Stimulated activated naive CD4-positive, alpha-beta T cell (primary cell): ENCODE measurements around the gene GMEB2.
A peak's percentile ranks its signal among the peaks of the same experiment; 100 is the strongest.
"Not testable (repeated sequence)": the region's sequence is repeated elsewhere in the genome, so short reads cannot be mapped to it uniquely, and the experiment has no call there.

Source experiments
- DNase-seq, 6 experiments: peaks; one replicate each; lab custom pipeline; 2025; lab: John Stamatoyannopoulos, UW

Gene GMEB2

DNA sequence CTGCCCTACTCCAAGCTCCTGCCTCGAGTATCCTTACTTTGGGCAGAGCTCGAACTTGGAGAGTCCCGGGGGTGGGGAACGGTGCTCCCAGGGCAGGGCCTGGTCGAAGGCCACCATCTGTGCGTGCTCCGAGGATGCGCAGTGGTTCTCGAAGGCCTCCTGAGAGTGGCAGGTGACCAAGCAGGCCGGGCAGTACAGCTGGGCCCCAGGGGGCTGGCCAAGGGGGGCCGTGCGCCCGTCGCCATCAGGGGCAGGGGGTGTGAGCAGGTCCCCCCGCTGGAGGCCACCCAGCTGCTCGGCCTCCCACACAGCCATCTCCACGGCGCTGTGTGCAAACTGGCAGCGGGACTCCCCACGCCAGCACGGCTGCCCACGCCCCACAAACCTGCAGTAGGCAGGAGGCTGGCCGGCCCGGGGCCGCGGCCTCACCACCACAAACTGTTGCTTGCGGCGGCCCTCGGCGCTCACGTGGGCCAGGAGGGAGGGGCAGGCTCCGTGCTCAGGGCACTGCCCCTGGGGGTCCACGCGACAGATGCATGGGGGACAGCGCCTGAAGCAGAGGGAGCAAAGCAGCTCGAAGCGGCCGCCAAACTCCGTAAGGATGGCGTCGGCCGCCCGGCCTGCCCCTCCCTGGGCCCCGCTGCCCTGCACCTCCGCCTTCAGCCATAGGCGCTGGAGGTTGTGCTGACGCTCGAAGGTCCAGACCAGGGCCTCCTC lies 54.7 kb downstream of the GMEB2 start:
- DNase-seq: no peak

DNA sequence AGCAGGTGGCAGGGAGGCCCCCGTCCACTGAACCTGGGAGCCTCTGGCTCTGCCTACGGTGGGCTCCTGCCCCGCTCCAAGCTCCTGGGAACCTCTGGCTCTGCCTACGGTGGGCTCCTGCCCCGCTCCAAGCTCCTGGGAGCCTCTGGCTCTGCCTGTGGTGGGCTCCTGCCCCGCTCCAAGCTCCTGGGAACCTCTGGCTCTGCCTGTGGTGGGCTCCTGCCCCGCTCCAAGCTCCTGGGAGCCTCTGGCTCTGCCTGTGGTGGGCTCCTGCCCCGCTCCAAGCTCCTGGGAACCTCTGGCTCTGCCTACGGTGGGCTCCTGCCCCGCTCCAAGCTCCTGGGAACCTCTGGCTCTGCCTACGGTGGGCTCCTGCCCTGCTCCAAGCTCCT lies 55.8 kb downstream of the GMEB2 start:
- not testable (repeated sequence) for DNase-seq

DNA sequence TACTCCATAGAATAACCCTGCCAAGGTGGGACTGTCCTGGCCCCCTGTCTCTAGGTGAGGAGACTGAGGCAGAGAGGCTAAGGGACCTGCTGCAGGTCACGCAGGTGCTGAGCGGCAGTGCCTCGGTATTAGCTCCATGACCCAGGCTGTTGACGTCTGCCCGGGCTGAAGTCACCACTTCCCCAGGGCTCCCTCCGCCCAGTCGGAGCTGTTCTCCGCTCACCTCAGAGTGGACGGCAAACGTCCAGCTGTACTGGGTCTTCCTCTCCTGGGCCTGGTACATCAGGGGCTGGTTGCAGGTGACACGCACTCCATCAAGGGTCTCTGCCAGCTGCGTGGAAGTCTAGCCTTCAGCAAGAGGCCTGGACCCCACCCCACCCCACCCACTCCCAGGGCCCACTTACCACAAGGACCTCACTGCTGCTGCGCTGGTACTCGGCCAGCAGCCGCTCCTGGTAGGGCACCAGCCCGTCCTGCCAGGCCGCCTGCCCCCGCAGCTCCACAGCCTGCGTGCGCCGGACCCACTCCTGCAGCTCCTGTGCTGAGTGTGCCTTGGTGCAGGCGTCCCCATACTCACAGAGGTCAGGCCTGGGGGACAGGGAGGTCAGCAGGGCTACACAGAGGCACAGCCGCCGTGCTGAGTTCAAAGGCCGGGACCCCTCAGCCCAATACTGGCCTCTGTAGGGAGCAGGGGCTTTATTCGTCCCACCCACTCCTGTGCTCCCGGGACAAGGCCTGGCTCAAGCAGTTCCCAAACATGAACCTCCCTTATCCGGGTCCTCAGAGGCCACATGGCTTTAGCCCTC lies 56.4 kb downstream of the GMEB2 start:
- no peak for DNase-seq

DNA sequence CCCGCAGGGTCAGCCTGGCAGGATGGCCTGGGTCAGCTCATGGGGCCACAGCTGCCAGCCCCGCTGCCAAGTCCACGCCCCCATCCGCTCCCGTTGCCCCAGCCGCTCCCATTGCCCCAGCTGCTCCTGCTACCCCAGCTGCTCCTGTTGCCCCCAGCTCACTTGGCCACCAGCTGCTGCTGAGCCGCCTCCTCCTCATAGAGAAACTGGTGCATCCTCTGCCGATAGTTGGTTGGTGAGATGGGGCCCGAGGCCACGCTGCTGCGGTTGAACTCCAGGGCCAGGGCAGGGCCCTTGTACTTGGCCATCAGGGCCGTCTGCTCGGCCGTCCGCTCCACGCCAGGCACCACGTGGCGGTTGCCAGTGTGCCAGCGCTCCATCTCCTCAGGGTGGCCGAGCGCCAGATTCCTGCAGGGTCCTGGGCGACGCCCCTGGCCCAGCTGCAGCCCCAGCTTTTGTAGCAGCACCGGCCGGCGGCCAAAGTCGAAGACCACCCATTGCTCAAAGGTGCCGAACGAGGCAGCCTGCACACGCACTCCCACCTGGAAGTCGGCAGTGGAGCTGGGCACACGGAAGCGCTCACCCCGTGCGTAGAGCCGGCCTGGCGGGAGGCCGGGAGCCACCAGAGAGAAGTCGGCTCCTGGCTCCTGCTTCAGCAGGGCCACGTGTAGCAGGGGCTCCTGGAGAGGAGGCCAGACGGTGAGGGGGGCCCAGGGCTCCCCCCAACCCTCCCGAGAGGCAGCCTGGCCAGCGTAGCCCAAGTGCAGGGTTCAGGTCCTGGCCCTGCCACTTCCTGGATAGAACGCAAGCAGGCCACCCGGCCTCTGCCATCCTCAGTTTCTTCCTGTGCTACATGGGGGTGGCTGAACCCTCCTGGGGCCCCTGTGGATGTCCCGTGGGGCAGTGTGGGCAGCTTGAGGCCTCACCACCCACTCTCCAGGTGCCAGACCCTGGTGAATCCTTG lies 57.6 kb downstream of the GMEB2 start:
- no peak for DNase-seq

DNA sequence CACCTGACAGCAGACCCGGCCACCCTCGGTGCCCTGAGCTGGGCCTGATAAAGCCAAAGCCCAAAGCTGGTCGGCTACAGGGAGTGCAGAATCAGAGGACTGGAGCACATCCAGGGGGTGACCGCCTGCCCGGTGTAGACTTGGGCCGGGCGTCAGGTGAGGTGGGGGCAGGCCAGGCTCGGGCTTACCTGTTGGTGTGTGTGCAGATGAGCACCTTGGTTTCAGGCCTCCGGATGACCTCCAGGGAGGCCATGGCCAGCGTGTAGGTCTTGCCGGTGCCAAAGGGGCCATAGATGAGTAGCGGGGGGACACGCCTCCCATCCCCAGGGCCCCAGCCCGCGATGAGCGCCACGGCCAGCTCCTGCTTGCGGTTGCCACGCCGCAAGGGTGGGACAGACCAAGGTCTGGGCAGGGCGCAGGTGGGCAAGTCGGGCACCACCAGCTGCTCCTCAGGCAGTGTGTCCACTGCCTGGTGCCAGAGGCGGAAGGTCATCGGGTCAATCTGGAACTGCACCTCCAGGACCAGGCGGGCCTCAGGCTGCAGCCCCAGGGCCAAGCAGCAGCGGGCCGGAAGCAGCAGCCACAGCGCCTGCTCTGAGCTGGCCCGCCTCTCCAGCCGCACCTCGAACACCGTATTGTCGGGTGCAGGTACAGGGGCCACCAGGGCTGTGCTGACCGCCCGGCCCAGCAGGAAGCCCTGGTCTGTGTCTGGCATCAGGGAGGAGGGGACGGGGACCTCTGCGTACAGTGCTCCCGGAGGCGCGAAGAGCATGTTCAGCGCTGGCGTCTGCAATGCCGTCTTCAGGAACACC lies 58.5 kb downstream of the GMEB2 start:
- DNase-seq: peak in 2 of 6 experiments; percentile 14 to 46

DNA sequence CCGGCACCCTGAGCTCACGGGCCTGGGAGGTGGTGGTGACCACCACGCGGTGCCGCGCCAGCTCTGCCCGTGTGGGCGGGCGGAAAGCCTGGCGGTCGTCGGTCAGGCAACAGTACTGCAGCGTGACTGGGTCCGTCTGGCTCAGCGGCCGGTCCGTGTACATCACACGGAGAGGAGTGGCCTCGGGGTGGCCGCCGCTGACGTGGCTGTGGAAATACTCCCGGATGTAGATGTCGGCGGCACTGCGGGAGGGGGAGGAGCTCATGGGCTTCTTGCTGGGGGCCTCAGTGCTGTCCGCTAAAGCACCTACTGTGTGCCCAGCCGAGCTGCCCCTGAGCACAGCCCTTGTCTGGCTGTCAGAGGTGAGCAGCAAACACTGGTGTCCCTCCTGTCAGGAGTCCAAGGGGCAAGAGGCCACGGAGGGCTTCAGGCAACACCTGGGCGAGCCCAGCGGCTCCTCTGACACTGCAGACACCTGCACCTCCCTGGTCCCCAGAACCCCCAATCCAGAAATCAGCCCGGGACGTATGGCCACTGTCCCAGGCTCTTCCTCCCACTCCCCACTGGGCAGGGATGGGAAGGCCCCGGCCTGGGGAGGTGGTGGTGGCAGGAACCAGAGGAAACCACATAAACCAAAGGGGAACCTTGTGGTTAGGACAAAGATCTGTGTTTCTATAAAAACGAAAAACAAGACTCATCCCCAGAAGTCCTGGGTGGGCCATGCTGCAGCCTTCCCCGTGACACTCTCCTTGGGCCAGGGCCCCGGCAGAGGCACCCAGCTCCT lies 59.3 kb downstream of the GMEB2 start:
- peak in 5 of 6 experiments; percentile 10 to 66 (median 31) for DNase-seq

DNA sequence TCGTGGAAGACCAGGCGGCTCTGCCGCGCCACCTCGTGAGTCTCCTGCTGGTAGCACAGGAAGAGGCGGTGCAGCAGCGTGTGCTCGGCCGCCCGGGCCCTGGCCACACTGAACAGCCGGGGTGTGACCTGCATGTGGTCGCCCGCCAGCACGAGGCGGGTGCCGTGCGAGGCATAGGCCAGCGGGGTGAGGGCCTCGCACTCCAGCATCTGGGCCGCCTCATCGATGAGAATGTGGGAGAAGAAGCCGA lies 59.8 kb downstream of the GMEB2 start:
- DNase-seq: no peak

DNA sequence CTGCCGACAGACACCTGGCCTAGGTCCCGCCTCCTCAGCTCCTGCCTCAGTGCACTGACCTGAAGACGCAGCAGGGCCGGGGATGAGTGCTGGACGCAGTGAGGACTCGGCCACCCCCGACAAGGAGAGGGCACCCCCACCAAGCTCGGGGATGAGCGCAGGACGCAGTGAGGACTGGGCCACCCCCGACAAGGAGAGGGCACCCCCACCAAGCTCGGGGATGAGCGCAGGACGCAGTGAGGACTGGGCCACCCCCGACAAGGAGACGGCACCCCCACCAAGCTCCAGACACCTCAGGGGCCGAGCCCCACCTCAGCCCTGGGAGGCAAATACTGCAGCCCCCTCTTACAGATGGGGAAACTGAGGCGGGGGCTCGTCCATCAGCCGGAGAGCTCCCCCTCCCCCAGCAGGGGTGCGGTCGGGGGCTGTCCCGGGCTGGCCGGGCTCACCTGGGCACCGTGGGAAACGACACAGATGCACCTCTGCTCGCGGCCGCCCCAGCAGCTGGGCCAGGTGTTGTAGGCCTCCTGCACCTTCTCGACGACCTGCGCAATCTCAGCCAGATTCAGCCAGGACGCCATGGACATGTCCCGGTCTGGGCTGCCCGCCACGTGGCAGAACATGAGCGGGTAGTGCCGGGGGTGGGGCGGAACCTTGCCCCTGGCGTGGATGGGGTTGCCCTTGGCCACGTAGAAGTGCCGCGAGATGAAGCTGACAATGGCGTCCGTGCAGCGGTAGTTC lies 60.3 kb downstream of the GMEB2 start:
- no peak for DNase-seq

DNA sequence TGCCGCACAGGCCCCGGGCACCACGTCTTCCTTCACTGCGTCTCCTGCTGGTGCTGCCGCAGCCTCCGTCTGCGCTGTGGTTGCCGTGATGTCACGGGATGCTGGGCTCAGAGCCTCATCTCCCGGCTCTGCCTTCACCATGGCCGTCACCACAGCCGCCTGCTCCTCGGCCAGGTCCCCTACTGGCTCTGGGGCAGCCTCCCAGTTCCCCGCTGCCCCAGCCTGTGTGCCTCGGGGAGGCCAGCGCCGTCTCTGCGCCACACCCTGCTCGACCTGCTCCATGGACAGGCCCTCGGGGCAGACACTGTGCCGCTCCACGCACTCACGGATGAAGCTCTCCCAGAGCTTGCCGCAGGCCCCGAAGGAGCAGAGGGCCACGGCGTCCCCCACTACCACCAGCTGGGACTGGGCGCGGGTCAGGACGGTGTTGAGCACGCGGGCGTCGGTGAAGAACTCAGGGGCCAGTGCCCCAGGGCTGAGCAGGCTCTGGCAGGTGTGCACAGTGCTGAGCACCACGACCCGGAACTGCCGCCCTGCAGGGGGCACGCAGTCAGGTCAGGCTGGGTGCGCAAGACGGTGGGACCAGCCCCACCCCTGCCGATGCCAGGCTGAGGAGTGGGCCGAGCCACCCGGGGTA lies 61.1 kb downstream of the GMEB2 start:
- DNase-seq: no peak

DNA sequence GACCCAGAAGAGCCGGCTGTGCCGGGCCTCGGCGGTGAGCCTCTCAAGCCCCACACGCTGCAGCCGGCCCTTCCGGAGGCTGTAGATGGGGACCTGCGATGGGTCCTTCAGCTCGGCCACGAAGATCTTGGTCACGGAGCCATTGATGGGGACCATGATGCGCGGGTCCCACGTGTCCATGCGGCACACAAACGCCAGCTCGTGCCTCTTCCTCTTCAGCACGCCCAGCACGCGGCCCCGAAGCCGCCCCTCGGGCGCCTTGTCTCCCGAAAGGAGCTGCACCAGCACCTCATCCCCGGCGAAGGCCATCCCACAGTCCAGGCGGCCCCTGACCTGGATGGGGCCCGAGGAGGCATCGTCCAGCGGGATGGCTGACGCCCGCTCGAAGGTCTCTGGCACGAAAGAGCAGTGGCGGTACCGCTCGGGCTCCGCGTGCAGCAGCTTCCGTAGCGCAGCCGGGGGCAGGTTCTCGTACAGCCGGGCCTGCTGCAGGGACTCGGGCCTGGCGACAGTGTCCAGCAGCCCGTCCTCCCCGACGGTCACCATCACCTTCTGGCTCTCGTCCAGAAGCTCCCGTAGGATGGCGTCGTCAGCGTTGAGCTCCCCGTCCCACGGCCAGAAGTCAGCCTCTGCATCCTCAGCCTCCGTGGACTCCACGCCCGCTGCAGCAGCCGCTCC lies 61.7 kb downstream of the GMEB2 start:
- no peak for DNase-seq

DNA sequence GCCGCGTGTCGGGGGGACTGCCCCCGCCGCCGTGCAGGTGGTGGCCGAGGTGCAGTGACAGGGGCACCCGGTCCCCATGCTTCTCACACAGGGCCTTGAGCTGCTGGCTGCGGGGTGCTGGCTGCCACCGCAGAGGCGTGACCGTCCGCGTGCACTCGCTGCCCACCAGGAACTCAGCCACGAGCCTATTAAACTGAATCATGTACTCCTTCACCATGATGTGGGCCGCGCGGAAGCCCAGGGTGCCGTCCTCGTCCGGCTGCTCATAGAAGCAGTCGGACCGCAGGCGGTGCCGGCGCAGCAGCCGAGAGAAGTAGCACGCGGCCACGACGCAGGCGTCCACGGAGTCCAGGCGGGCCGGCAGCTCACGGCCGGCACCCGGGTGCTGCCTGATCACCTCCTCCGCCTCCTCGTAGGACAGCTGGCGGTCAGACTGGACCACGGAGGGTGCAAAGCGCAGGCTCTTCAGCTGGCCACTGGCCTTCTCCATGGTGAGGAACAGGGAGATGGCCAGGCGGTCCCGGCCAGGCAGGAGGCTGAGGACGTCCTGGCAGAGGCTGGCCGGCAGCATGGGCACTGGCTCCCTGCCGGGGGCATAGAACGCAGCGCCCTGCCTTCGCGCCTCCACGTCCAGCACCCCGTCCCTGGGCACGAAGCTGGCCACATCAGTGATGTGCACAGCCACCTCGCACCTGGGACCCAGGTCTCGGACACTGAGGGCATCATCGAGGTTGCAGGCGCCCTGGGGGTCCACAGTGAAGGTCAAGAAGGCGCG lies 62.7 kb downstream of the GMEB2 start:
- DNase-seq: no peak

DNA sequence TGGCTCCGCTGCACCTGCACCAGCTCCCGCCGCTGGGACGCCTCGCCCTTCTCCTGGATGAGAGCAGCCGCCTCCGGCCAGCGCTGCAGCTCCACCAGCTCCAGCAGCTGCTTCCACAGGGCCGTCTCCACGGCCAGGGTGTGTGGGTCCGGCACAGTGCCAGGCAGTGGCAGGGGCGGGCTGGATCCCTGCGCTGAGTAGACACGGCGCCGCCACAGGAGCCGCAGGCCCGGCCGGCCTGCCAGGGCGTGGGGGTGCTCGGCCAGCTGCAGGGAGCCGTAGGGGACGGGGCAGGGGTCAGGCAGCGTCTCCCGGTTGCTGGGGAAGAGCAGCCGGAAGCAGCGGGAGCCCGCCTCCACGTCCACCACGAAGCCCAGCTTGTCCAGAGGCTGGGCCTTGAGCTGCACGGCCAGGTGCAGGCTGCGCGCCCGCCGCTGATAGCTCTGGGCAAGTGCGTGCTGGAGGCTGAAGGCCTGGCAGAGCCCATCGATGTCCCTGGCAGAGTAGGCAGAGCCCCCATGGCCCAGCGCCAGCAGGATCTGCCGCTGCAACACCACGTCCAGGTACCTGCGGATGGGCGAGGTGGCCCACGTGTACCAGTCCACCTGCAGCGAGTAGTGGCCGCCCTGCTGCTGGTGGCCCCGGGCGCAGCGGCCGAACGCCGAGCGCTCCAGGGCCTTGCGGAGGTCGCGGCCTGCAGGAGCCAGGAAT lies 63.5 kb downstream of the GMEB2 start:
- no peak for DNase-seq

DNA sequence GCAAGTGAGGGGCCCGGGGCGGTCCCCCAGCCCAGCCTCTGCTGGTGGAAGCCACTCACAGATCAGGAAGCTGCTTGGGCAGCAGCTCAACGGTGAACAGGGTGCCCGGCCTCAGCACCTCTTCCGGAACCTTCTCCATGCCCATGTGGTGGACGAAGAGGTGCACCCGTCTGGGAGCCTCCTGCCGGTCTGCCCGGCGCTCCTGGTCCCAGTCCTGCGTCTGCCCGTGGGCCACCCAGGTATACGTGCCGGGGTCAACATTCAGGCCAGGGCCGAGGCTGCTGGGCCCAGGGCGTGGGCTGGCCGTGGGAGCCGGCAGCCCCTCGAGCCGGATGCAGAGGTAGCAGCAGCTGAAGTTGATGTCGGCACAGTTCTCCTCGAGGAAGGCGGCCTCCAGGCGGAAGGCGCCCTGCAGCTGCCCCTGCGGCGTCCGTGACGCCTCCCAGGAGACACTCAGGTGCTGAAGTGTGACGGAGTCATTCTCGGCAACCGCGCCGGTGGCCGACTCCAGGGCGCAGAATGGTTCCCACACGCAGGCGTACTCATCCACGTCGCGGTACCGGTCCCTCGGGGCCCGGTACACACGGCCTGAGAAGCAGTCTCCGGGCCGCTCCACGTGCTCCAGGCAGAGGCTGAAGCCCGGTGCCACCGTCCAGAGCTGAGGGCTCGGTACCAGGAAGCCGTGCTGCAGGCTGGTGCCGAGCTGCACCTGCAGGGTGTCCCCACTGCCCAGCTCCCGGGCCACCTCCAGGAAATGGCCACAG lies 64.3 kb downstream of the GMEB2 start:
- DNase-seq: no peak

DNA sequence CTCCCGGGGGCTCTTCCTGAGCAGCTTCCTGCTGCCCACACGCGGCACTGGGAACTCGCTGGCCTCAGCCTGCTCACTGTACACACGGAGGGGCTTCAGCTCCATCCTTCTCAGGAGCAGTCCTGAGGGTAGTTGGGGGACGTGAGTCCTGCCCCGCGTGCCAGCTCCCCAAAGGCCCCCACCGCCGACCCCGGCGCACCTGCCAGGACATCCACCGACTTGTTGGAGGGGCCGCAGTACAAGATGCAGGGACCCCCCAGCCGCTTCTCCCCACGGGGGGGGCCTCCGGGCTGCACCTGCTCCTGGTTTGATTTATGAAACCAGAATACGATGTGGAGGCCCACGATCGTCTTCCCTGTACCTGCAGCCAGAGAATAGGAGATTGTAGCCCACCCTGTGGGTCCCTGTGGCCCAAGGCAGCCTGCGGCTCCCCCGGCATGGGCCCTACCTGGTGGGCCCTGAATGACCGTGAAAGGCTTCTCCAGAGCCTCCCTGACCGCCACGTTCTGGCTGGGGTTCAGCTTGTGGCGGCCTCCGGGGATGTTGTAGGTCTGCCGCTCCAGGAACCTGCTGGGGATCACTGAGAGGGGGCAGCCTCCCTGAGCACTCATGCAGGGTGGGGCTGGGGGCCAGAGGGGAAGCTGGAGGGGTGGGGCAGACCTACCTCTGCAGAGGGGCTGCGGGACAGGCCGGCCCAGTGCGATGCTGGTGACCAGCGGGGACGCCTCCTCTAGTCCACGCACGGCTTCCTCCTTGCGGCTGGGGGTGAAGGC lies 65.1 kb downstream of the GMEB2 start:
- DNase-seq: no peak

DNA sequence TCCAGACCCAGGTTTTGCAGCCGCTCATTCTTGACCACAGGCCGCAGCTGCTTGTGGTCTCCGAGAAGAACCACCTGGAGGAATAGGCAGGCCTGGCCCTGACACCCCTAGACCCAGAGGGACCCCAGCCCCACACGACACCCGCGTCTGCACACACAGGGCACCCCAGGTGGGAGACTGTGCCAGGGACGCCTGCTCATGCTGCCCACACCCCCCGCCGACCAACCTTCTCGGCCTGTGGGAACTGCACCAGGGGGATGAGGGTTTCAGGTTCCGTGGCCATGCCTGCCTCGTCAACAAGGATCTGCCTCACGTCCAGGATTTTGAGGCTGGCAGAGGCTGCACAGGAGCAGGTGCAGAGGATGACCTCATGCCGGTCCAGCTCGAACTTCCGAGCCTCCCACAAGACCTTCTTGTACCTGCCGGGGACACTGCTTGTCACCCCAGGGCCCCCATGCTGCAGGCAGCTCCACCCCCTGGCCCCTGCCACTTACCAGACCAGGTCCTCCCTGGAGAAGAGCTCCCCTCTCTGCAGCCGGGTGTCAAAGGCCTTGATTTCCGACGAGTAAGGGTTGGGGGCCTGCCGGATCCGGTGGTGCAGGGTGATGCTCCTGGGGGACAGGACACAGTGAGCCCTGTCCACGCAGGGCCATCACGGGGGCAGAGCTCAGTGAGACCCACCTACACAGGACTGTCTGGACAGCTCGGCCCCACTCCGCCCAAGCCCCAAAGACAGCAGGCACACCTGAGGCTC lies 65.9 kb downstream of the GMEB2 start:
- no peak for DNase-seq
